HS-5 (cell line): Measurements from ENCODE around the gene MPHOSPH9.
"Not testable (repeated sequence)": the region's sequence is repeated elsewhere in the genome, so short reads cannot be mapped to it uniquely, and the experiment has no call there.

Source experiments
- DNase-seq: peaks from one replicate; pipeline ENCODE4 v3.0.0-alpha.2; 2012; ENCODE audit warnings: low read depth

Gene MPHOSPH9

GRCh38 chr12:123227581-123228258, 5.2 kb downstream of the MPHOSPH9 start:
- DNase-seq, result no peak

DNA sequence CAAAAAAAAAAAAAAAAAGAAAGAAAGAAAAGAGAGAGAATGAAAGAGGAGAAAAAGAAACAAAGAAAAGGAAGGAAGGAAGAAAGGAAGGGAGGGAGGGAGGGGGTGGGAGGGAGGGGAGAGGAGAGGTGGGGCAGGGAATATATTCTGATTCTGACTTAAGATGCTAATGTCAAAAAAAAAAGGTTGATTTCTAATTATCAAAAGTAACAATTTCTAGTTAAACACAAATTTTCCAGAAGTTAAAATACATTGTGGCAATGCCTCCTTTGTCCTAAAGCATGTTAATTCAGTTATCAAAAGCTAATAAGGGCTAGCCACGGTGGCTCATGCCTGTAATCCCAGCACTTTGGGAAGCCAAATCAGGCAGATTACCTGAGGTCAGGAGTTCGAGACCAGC, 7.5 kb downstream of the MPHOSPH9 start:
- DNase-seq, result no peak

GRCh38 chr12:123223241-123223668, 9.7 kb downstream of the MPHOSPH9 start:
- no peak for DNase-seq

DNA sequence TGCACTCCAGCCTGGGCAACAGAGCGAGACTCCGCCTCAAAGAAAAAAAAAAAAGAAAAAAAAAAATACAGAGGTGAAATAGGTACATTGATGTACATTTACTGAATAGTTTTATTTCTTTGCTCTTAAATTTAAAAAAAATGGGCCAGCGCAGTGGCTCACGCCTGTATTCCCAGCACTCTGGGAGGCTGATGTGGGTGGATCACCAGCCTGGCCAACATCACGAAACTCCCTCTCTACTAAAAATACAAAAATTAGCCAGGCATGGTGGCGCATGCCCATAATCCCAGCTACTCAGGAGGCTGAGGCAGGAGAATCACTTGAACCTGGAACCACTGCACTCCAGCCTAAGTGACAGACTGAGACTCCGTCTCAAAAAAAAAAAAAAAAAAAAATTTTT, 25.1 kb downstream of the MPHOSPH9 start:
- not testable (repeated sequence) for DNase-seq

DNA sequence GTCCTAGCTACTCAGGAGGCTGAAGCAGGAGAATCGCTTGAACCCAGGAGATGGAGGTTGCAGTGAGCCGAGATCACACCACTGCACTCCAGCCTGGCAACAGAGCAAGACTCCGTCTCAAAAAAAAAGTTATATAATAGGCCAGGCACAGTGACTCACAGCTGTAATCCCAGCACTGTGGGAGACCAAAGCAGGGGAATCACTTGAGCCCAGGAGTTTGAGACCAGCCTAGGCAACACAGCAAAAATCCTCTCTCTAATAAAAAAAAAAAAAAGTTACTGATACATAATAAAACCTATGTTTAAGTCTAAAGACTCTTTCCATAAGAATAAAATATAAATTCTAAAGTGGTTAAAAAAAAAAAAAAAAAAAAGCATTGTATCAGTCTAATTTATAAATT, 26.1 kb downstream of the MPHOSPH9 start:
- not testable (repeated sequence) for DNase-seq

DNA sequence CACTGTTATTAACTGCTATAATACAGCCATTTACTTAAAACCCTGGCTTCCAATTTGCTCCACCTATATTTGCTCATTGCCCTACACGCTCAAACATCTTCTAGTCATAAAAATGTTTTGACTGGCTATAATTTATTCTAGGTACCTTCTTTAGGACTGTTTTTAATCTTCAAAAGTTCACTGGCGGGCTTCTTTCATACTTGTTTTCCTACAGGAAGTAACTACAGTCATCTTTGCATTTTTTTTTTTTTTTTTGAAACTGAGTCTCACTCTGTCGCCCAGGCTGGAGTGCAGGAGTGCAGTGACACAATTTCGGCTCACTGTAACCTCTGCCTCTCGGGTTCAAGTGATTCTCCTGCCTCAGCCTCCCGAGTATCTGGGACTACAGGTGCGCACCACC, 32.5 kb downstream of the MPHOSPH9 start:
- no peak for DNase-seq

GRCh38 chr12:123199936-123200335, 33.0 kb downstream of the MPHOSPH9 start:
- no peak for DNase-seq

DNA sequence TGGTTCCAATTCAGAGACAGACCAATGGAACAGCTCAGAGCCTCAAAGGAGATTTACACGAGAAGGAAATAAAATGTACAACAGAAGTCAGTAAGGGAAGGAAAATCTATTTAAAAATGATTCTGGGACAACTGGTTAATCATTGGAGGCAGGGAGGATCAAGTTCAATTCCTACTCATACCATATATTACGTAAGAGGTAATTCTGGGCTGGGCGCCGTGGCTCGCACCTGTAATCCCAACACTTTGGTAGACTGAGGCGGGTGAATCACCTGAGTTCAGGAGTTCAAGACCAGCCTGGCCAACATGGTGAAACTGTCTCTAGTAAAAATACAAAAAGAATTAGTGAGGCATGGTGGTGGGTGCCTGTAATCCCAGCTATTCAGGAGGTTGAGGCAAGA, 45.3 kb downstream of the MPHOSPH9 start:
- DNase-seq, result no peak

DNA sequence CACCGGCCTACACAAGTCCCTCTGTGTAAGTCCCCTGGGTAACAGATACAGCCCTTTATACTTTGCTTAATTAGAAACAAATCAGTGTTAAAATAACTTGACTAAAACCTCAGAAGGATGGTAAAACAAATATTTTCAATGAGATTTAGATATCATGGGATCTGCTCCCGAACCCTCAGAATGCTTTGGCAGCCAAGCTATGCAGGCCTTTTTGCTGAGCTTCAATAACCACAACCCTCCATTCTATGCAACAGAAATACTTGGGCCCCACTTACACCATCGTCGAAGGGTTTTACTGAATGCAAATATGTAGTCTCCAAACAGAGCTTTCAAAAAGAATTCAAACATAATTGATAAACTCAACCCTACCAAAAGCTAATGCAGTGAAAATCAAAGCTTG, 52.8 kb downstream of the MPHOSPH9 start:
- DNase-seq, result no peak

DNA sequence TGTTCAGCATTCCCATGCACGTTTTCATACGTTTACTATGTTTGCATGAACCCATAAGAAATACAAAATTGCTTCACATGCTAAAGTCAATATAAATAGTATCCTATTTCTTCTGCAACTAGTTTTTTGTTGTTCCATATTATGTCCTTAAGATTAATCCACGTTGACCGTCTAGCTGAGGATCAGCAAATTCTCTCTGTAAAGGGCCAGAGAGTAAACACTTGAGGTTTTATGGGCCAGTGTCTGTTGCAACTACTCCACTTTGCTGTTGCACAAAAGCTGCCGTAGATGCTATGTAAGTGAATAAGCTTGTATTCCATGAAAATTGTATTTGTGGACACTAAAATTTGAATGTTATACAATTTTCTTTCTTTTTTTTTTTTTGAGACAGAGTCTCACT, 61.0 kb downstream of the MPHOSPH9 start:
- DNase-seq, result no peak

GRCh38 chr12:123167329-123167728, 65.6 kb downstream of the MPHOSPH9 start:
- DNase-seq, result no peak

GRCh38 chr12:123165537-123165936, 67.4 kb downstream of the MPHOSPH9 start:
- no peak for DNase-seq

GRCh38 chr12:123164710-123165261, 68.2 kb downstream of the MPHOSPH9 start:
- no peak for DNase-seq

- DNase-seq, result no peak
Observed at GRCh38 chr12:123164222-123164621, 68.7 kb downstream of the MPHOSPH9 start.

GRCh38 chr12:123163227-123163626, 69.7 kb downstream of the MPHOSPH9 start:
- DNase-seq, result no peak

- DNase-seq, result no peak
Observed at GRCh38 chr12:123160801-123161487, 72.0 kb downstream of the MPHOSPH9 start.

GRCh38 chr12:123153906-123154305, 79.0 kb downstream of the MPHOSPH9 start:
- no peak for DNase-seq

- DNase-seq, result no peak
Observed at GRCh38 chr12:123152833-123153232, 80.1 kb downstream of the MPHOSPH9 start.

DNA sequence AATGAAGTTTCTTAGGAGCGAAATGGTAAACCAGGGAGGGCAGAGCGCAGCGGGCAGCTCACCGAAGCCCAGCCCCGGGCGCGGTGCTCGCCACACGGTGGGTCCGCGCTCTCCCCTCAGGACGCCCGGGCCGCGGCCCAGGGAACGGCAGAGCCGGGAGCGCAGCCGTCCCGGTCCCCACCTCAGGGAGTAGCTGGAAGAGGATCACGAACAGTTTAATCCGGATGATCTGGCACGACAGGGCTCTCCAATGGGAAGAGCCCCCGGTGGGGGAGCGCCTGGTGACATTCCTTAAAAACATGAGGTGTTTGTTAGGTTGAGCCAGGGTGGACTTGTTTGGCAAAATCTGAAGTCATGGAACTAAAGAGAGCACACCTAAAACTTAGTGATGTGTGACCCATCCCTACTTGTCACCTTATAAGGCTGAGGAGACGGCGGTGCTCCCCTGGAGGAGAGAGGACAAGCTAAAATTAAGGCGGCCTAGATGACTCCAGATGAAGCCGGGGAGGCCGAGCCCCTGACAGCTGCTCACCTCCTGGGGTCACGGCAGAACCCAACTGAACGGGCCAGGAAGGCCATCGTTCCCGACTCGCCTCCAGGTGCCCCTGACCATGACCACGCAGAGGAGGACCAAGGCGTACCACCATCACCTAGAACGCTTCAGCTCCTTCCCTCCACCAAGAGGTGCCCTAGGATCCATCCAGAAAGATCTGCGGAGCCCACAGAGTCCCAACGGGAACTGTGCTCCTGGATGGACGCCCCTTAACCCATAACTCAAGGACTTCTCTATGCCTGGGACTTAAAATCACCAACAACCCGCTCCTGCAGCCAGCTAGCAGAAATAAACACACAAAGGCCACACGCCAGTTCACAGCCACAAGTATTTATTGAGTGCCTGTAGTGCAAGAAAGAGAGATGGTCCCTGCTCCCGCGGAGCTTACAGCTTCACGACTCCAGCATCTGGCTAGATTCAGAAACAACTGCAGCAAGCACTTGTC, 81.2 kb downstream of the MPHOSPH9 start:
- no peak for DNase-seq

- DNase-seq, result no peak
Observed at GRCh38 chr12:123150744-123151456, 82.0 kb downstream of the MPHOSPH9 start, which contains the start of gene PITPNM2. PITPNM2 (minus strand) TSS chr12:123151090; CDS start chr12:123034590, 116,500 bp downstream.

DNA sequence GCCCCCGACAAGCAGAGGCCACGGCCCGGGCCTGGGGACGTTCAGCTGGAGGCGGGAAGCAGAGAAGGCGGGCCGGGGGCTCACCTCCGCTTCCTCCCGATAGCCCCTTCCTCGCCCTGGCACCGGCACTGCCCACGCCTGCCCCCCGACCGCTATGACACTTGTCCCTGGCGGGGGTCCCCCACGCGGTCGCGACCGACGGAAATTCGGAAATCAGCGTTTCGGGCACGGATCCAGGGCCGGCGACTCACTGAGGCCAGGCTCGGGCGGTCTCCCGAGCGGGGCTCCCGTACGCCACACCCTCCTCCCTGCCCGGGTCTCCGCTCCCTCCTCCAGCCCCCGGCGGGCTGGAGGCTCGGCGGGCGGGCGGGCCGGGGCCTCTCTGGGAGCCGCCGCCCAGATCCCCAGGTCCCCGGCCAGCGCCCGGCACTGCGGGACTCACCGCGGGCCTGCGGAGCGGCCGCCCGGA, 82.6 kb downstream of the MPHOSPH9 start:
- DNase-seq, result no peak
